IMR-90 (cell line): ENCODE measurements around the gene NSD2. TPM values are rescaled to one million over a fixed set of nuclear protein-coding genes. Genes with fewer than 3 reads are reported as not detected.

ENCODE experiments used
- ATAC-seq: fragments of 200-7000 bp; cut with Tn5 transposase; 2 replicates; pipeline ENCODE4 v1.9.1; 2020; ENCODE audit warnings: low read depth, mild to moderate bottlenecking, moderate library complexity
- BruUV-seq: library from RNA; stranded (reverse); fragments of 400-500 nt; replicated peaks from 2 replicates; lab custom pipeline; 2021; lab: Mats Ljungman, UMichigan
- CTCF ChIA-PET: fragments of 300-600 bp; formaldehyde crosslinking; extraction: SDS; loops from one replicate; lab custom pipeline; 2021; ENCODE audit warnings: antibody characterized with exemption; lab: Yijun Ruan, JAX
- POLR2A ChIA-PET: fragments of 300-600 bp; sonication (Branson Sonifier 250); formaldehyde crosslinking; loops from one replicate; lab custom pipeline; 2022; ENCODE audit warnings: antibody characterized with exemption; ENCODE audit not compliant: unreplicated experiment; lab: Charles Lee
- DNase-seq: peaks from one replicate; pipeline ENCODE4 v3.0.0; 2013
- H2AFZ ChIP-seq: replicated peaks from 2 replicates; pipeline ENCODE3; 2013; ENCODE audit warnings: low read length, mild to moderate bottlenecking; ENCODE audit not compliant: poor library complexity
- H2AK5ac ChIP-seq: 2 replicates; pipeline ENCODE4 v1.6.1; 2013; ENCODE audit warnings: low read depth, low read length, inconsistent platforms
- H2AK9ac ChIP-seq: replicated peaks from 2 replicates; pipeline ENCODE3; 2013; ENCODE audit warnings: mild to moderate bottlenecking, low read depth, low read length, moderate library complexity; ENCODE audit not compliant: poor library complexity
- H2BK120ac ChIP-seq: 2 replicates; pipeline ENCODE4 v1.6.1; 2013; ENCODE audit warnings: low read depth, low read length, inconsistent platforms
- H2BK15ac ChIP-seq: 3 replicates; pipeline ENCODE4 v1.6.1; 2013; ENCODE audit warnings: low read depth, low read length, inconsistent platforms
- H2BK20ac ChIP-seq: 2 replicates; pipeline ENCODE4 v1.6.1; 2013; ENCODE audit warnings: low read depth, mild to moderate bottlenecking, inconsistent platforms, low read length, moderate library complexity
- H2BK5ac ChIP-seq: 2 replicates; pipeline ENCODE4 v1.6.1; 2013; ENCODE audit warnings: mild to moderate bottlenecking, low read depth, low read length, inconsistent platforms; ENCODE audit not compliant: poor library complexity, severe bottlenecking
- H3K14ac ChIP-seq: replicated peaks from 2 replicates; pipeline ENCODE4 v1.6.1; 2013; ENCODE audit warnings: low read depth, low read length, inconsistent platforms
- H3K18ac ChIP-seq: 2 replicates; pipeline ENCODE4 v1.6.1; 2013; ENCODE audit warnings: low read depth, low read length, control low read depth
- H3K23ac ChIP-seq: 2 replicates; pipeline ENCODE4 v1.6.1; 2013; ENCODE audit warnings: low read depth, low read length, inconsistent platforms
- H3K27ac ChIP-seq: 2 replicates; pipeline ENCODE4 v1.5.1; 2013; ENCODE audit warnings: mild to moderate bottlenecking, control low read depth, low read length; ENCODE audit not compliant: insufficient read depth
- H3K27me3 ChIP-seq: 2 replicates; pipeline ENCODE4 v1.6.1; 2013; ENCODE audit warnings: low read length; ENCODE audit not compliant: control insufficient read depth, insufficient read depth
- H3K36me3 ChIP-seq: 2 replicates; pipeline ENCODE4 v1.6.1; 2013; ENCODE audit warnings: low read length, mixed read lengths; ENCODE audit not compliant: control insufficient read depth, insufficient read depth
- H3K4ac ChIP-seq: 2 replicates; pipeline ENCODE4 v1.6.1; 2013; ENCODE audit warnings: low read depth, low read length, inconsistent platforms
- H3K4me1 ChIP-seq: 2 replicates; pipeline ENCODE4 v1.6.1; 2013; ENCODE audit warnings: low read length, mixed read lengths; ENCODE audit not compliant: control insufficient read depth, insufficient read depth
- H3K4me2 ChIP-seq: 2 replicates; pipeline ENCODE4 v1.6.1; 2013; ENCODE audit warnings: low read depth, mild to moderate bottlenecking, control low read depth, low read length, moderate library complexity
- H3K4me3 ChIP-seq: 2 replicates; pipeline ENCODE4 v1.5.1; 2013; ENCODE audit warnings: low read depth, mild to moderate bottlenecking, control low read depth, low read length, moderate library complexity; ENCODE audit not compliant: insufficient read depth
- H3K56ac ChIP-seq: 2 replicates; pipeline ENCODE4 v1.6.1; 2013; ENCODE audit warnings: low read length, inconsistent platforms; ENCODE audit not compliant: insufficient read depth; ENCODE audit errors: extremely low read depth
- H3K79me1 ChIP-seq, 2 experiments: 2 replicates each; pipeline ENCODE4 v1.6.1; 2013; ENCODE audit warnings: low read length in 2 of 2, inconsistent platforms in 1 of 2, low read depth in 1 of 2
- H3K9ac ChIP-seq: 2 replicates; pipeline ENCODE4 v1.6.1; 2013; ENCODE audit warnings: low read depth, low read length, control low read depth
- H3K9me1 ChIP-seq: 2 replicates; pipeline ENCODE4 v1.6.1; 2013; ENCODE audit warnings: low read length, inconsistent platforms; ENCODE audit not compliant: insufficient read depth
- H3K9me3 ChIP-seq: 2 replicates; pipeline ENCODE4 v1.6.1; 2013; ENCODE audit warnings: low read length; ENCODE audit not compliant: control insufficient read depth, insufficient read depth
- H4K20me1 ChIP-seq: 2 replicates; pipeline ENCODE4 v1.6.1; 2013; ENCODE audit warnings: low read length, inconsistent platforms; ENCODE audit not compliant: insufficient read depth
- H4K5ac ChIP-seq: 2 replicates; pipeline ENCODE4 v1.6.1; 2013; ENCODE audit warnings: mild to moderate bottlenecking, low read depth, low read length, control low read depth
- H4K8ac ChIP-seq, 2 experiments: 2 replicates each; pipeline ENCODE4 v1.6.1; 2013; ENCODE audit warnings: low read depth in 2 of 2, low read length in 2 of 2, control low read depth in 1 of 2, inconsistent platforms in 1 of 2
- H4K91ac ChIP-seq: 2 replicates; pipeline ENCODE4 v1.6.1; 2013; ENCODE audit warnings: low read depth, low read length, inconsistent platforms; ENCODE audit not compliant: insufficient read depth
- BHLHE40 ChIP-seq: fragments of 150-350 bp; IDR thresholded peaks from 2 replicates; pipeline ENCODE4 v1.6.1; 2016; ENCODE audit warnings: mild to moderate bottlenecking, low read depth, low read length
- FOS ChIP-seq: fragments of 150-350 bp; IDR thresholded peaks from 2 replicates; pipeline ENCODE4 v1.6.1; 2016; ENCODE audit warnings: low read depth, low read length
- MAFK ChIP-seq: IDR thresholded peaks from 2 replicates; pipeline ENCODE4 v1.6.1; 2012; ENCODE audit warnings: low read depth, low read length, improper control_type of control experiment
- MXI1 ChIP-seq: IDR thresholded peaks from 2 replicates; pipeline ENCODE4 v1.6.1; 2012; ENCODE audit warnings: low read depth, mild to moderate bottlenecking, low read length, moderate library complexity, borderline replicate concordance
- NFE2L2 ChIP-seq: fragments of 150-350 bp; IDR thresholded peaks from 2 replicates; pipeline ENCODE4 v1.6.1; 2016; ENCODE audit warnings: low read depth, mild to moderate bottlenecking, low read length
- RAD21 ChIP-seq: IDR thresholded peaks from 2 replicates; pipeline ENCODE4 v1.6.1; 2012; ENCODE audit warnings: low read length, improper control_type of control experiment
- RFX5 ChIP-seq: IDR thresholded peaks from 2 replicates; pipeline ENCODE4 v1.8.0; 2012; ENCODE audit warnings: low read depth, mild to moderate bottlenecking, low read length, moderate library complexity
- WGBS, 2 experiments: methylation state at CpG; one replicate each; pipeline versions ENCODE4 v1.1.5 to v1.1.7; 2013; ENCODE audit warnings: missing lambda C conversion rate in 2 of 2; ENCODE audit not compliant: insufficient read length in 1 of 2; ENCODE audit errors: extremely low coverage in 2 of 2; 5-methylcytosine and 5-hydroxymethylcytosine counted together
- dilution Hi-C: fragments of 300-500 bp; cut with HindIII; formaldehyde crosslinking; loops from one replicate; pipeline ENCODE4 v1.14.3; 2018; ENCODE audit warnings: low sequenced_read_pairs; ENCODE audit not compliant: unreplicated experiment
- in situ Hi-C: fragments of 300-500 bp; cut with MboI; formaldehyde crosslinking; loops from 3 replicates; pipeline ENCODE4 v1.14.3; 2019; ENCODE audit warnings: low sequenced_read_pairs, inconsistent platforms, mixed read lengths
- intact Hi-C: fragments of 100-400 bp; cut with micrococcal nuclease; formaldehyde crosslinking; loops from 2 replicates; pipeline ENCODE4 v1.10.0; 2022
- polyA plus RNA-seq, 3 experiments: library from polyadenylated mRNA; depleted of rRNA; stranded (reverse); fragments of >200 nt; gene quantifications; 2 replicates each; pipeline ENCODE4 v1.2.3, GENCODE V29; 2012; ENCODE audit warnings: low replicate concordance in 1 of 3
- total RNA-seq: library from RNA; depleted of rRNA; stranded (reverse); fragments of >200 nt; gene quantifications from 2 replicates; pipeline ENCODE4 v1.2.3, GENCODE V29; 2012
- TF ChIP-seq, protein P1 (sequence below): conservative IDR thresholded peaks from 2 replicates; pipeline ENCODE4 v1.5.1; 2012; ENCODE audit warnings: mild to moderate bottlenecking, low read depth, low read length, improper control_type of control experiment

Gene NSD2
- total and polyA plus RNA-seq, 2 of the 4 experiments (the other 2 are of a cell fraction), result 35.9 to 68.1 TPM

DNA sequence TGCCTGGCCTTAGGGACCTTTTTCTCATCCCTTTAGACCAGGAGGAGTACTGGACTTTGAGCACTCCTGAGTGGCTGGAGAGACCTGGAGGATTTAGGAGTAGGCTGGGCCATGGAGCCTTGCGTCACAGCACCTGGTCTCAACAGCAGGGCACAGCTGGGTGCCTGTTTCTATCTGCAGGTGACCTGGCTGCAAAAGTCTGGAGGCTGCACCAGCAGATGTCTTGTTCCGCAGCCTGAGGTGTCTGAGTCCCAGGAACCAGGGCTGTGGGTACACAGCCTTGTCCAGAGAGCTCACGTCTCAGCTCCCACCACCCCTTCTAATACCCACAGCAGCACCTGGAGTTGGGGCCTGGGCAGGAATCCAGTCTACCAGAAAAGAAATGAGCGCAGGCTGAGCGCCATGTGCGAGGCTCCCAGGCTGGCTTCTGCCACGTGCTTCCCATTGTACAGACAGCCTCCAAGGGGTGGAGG lies 5.0 kb upstream of the NSD2 start:
- no peak overlapping the region for H4K91ac ChIP-seq
- peaks cover 2% of the 10 kb centered on the region; the same call in 1 of the 2 replicates for H3K27me3 ChIP-seq
- H3K79me1 ChIP-seq, result peaks cover 2 to 9% of the 10 kb centered on the region in 2 experiments; a peak in 2 of 4 replicates
- dilution Hi-C loops, result no loop called here
- no peak overlapping the region for H3K23ac ChIP-seq
- DNase-seq (no peak), ATAC-seq (no peak)
- H4K20me1 ChIP-seq, result no peaks in the 10 kb centered on the region
- H3K4me2 ChIP-seq, result no peak overlapping the region
- no peak overlapping the region for H2AK9ac ChIP-seq
- H3K18ac ChIP-seq, result no peak overlapping the region
- H3K36me3 ChIP-seq, result no peaks in the 10 kb centered on the region
- no peak overlapping the region for H2BK15ac ChIP-seq
- intact Hi-C loops, result no loop called here
- no peak overlapping the region for H3K4ac ChIP-seq
- no TSS peak for BruUV-seq
- POLR2A ChIA-PET, result no interaction called here
- no peak overlapping the region for H4K8ac ChIP-seq
- no peak overlapping the region for H2AK5ac ChIP-seq
- 79% methylated on average over 6 of the region's 7 CpGs; no CpG with 5 or more reads in 1 of the 2 experiments for WGBS, 2 experiments
- H2AFZ ChIP-seq, result no peak overlapping the region
- no peak overlapping the region for H4K5ac ChIP-seq
- H2BK20ac ChIP-seq, result no peak overlapping the region
- H2BK120ac ChIP-seq, result no peak overlapping the region
- H3K27ac ChIP-seq, result no peak overlapping the region
- TF ChIP-seq RFX5, result no peak
- no peak for TF ChIP-seq BHLHE40
- no peak for TF ChIP-seq NFE2L2
- TF ChIP-seq FOS, result no peak
- TF ChIP-seq MAFK, result no peak
- no peak for TF ChIP-seq RAD21
- TF ChIP-seq MXI1, result no peak
- TF ChIP-seq, protein P1, sequence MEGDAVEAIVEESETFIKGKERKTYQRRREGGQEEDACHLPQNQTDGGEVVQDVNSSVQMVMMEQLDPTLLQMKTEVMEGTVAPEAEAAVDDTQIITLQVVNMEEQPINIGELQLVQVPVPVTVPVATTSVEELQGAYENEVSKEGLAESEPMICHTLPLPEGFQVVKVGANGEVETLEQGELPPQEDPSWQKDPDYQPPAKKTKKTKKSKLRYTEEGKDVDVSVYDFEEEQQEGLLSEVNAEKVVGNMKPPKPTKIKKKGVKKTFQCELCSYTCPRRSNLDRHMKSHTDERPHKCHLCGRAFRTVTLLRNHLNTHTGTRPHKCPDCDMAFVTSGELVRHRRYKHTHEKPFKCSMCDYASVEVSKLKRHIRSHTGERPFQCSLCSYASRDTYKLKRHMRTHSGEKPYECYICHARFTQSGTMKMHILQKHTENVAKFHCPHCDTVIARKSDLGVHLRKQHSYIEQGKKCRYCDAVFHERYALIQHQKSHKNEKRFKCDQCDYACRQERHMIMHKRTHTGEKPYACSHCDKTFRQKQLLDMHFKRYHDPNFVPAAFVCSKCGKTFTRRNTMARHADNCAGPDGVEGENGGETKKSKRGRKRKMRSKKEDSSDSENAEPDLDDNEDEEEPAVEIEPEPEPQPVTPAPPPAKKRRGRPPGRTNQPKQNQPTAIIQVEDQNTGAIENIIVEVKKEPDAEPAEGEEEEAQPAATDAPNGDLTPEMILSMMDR, result no peak
- H2BK5ac ChIP-seq, result no peak overlapping the region
- no peak overlapping the region for H3K56ac ChIP-seq
- H3K4me3 ChIP-seq, result no peak overlapping the region
- 0 out of 2 replicates have a peak, but pooled peaks cover 3% of the 10 kb centered on the region for H3K9me1 ChIP-seq
- H3K9ac ChIP-seq, result no peak overlapping the region
- H3K9me3 ChIP-seq, result no peaks in the 10 kb centered on the region
- peaks cover 6% of the 10 kb centered on the region for H3K4me1 ChIP-seq
- in situ Hi-C loops, result no loop called here
- CTCF ChIA-PET, result no interaction called here
- no peak overlapping the region for H3K14ac ChIP-seq
